A673 (cell line): ENCODE data around the gene GEMIN4. TPM values are rescaled to one million over a fixed set of nuclear protein-coding genes. Genes with fewer than 3 reads are reported as not detected.
A peak's percentile ranks its signal among the peaks of the same experiment; 100 is the strongest.

Experiments used
- BruUV-seq: library from RNA; stranded (reverse); fragments of 400-500 nt; replicated peaks from 2 replicates; lab custom pipeline; 2021; lab: Mats Ljungman, UMichigan
- CTCF ChIA-PET: fragments of 300-600 bp; sonication (Branson Sonifier 250); formaldehyde crosslinking; loops from one replicate; lab custom pipeline; 2022; ENCODE audit warnings: antibody characterized with exemption; lab: Charles Lee
- POLR2A ChIA-PET: fragments of 300-600 bp; sonication (Branson Sonifier 250); formaldehyde crosslinking; loops from one replicate; lab custom pipeline; 2022; ENCODE audit warnings: antibody characterized with exemption; ENCODE audit not compliant: low non-redundant PET; lab: Charles Lee
- DNase-seq: peaks from one replicate; pipeline ENCODE4 v3.0.0-alpha.2; 2015; ENCODE audit warnings: low spot score
- H3K27ac ChIP-seq: fragments of 200-600 bp; sonication (generic); 2 replicates; pipeline ENCODE4 v1.5.1; 2016; ENCODE audit warnings: mixed run types, low read depth, mild to moderate bottlenecking, mixed read lengths, antibody characterized with exemption, low read length; ENCODE audit not compliant: poor library complexity, severe bottlenecking
- H3K27me3 ChIP-seq: fragments of 200-600 bp; sonication (generic); replicated peaks from 2 replicates; pipeline ENCODE4 v1.6.1; 2017; ENCODE audit warnings: mixed run types, low read depth, mild to moderate bottlenecking, mixed read lengths, antibody characterized with exemption, low read length; ENCODE audit not compliant: insufficient read depth, poor library complexity
- H3K36me3 ChIP-seq: fragments of 200-600 bp; sonication (generic); 2 replicates; pipeline ENCODE4 v1.6.1; 2016; ENCODE audit warnings: mixed run types, mild to moderate bottlenecking, mixed read lengths, antibody characterized with exemption, low read length; ENCODE audit not compliant: insufficient read depth, poor library complexity, severe bottlenecking
- H3K4me1 ChIP-seq: fragments of 200-600 bp; sonication (generic); 2 replicates; pipeline ENCODE4 v1.6.1; 2017; ENCODE audit warnings: mixed run types, mild to moderate bottlenecking, mixed read lengths, antibody characterized with exemption, low read length; ENCODE audit not compliant: insufficient read depth, poor library complexity, severe bottlenecking
- H3K4me3 ChIP-seq: fragments of 200-600 bp; sonication (generic); 2 replicates; pipeline ENCODE4 v1.5.1; 2016; ENCODE audit warnings: low read depth, mixed run types, mild to moderate bottlenecking, mixed read lengths, low read length; ENCODE audit not compliant: poor library complexity, severe bottlenecking
- H3K9me3 ChIP-seq: fragments of 200-600 bp; sonication (generic); 2 replicates; pipeline ENCODE4 v1.6.1; 2016; ENCODE audit warnings: mixed run types, low read depth, mild to moderate bottlenecking, mixed read lengths, antibody characterized with exemption, low read length; ENCODE audit not compliant: poor library complexity, severe bottlenecking
- CTCF ChIP-seq: fragments of 300-800, 200-600 bp; sonication (generic); conservative IDR thresholded peaks from 2 replicates; pipeline ENCODE4 v1.5.1; 2017; ENCODE audit warnings: low read depth, mild to moderate bottlenecking, antibody characterized with exemption, low read length, moderate library complexity, mixed read lengths
- EZH2 ChIP-seq: fragments of 200-600 bp; sonication (generic); IDR thresholded peaks from 2 replicates; pipeline ENCODE4 v1.6.1; 2017; ENCODE audit warnings: borderline replicate concordance, low read depth, mild to moderate bottlenecking, mixed read lengths, antibody characterized with exemption, low read length; ENCODE audit not compliant: poor library complexity, severe bottlenecking
- intact Hi-C: fragments of 100-400 bp; cut with micrococcal nuclease; formaldehyde crosslinking; loops from one replicate; pipeline ENCODE4 v1.10.0; 2022; ENCODE audit not compliant: unreplicated experiment
- total RNA-seq: library from RNA; stranded (reverse); gene quantifications from 2 replicates; pipeline ENCODE4 v1.2.3, GENCODE V29; 2021

GEMIN4 gene
- total RNA-seq, 1 experiment from 2014 or later: 58.7 TPM

DNA sequence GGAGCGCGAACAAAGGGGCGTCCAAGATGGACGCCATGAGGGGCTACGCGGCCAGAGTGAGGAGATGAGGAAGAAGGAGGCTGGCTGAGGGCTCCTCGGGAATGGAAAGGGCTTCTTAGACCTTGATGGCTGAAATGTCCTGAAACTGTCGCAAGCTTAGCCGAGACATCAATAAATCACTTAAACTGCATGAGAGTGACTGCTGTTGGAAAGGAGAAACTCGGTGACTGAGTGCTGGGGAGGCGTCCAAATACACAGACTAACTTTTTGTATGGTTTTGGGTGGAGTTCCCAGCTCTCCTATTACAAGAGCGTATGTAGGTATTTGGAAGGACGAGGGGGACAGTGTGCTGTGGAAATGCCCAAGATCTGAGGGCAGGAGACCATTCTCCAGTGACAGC, 1.4 kb upstream of the GEMIN4 start:
- Histone ChIP-seq H3K4me3 (no peak overlapping the region), H3K36me3 (peaks cover 18% of the 10 kb centered on the region), H3K4me1 (peaks cover 5% of the 10 kb centered on the region), H3K27ac (no peak overlapping the region), H3K27me3 (no peaks in the 10 kb centered on the region), H3K9me3 (no peaks in the 10 kb centered on the region)
- TF ChIP-seq CTCF (no peak), EZH2 (no peak)
- CTCF ChIA-PET: interaction anchor here (1.4 kb wide), 1 partner anchor 341 kb away, joined by 8 read pairs; no protein-coding TSS in a partner anchor
- POLR2A ChIA-PET: no interaction called here
- intact Hi-C loops: no loop called here
- BruUV-seq: TSS peak; percentile 29
- no peak for DNase-seq

DNA sequence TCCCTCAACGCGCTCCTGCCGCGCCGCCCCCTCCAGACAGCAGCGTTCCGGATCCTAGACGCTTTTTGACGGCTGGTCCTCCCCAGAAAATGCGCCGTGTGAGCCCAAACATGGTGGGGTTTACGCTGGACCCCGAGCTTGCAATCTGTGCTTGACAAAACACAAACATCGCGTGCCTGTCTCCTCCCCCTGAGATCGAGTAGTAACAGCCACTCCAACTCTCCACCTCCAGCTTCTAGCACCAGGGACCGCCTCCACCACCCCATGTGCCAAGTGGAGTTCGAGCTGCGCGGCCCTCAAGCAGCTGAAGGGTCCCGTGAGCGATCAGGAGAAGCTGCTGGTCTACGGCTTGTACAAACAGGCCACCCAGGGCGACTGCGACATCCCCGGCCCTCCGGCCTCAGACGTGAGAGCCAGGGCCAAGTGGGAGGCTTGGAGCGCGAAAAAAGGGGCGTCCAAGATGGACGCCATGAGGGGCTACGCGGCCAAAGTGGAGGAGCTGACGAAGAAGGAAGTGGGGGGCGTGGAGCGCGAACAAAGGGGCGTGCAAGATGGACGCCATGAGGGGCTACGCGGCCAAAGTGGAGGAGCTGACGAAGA, 656 bp upstream of the GEMIN4 start:
- Histone ChIP-seq H3K4me3 (peak overlapping the region; percentile 80), H3K9me3 (no peaks in the 10 kb centered on the region), H3K27ac (peak overlapping the region; percentile 96), H3K4me1 (peaks cover 5% of the 10 kb centered on the region), H3K27me3 (no peaks in the 10 kb centered on the region), H3K36me3 (peaks cover 18% of the 10 kb centered on the region)
- intact Hi-C loops: no loop called here
- CTCF ChIA-PET: interaction anchor here (0.6 to 1.4 kb wide), 6 partner anchors 35 to 341 kb away, joined by 3 to 8 read pairs (median 6); partner anchors contain the start of gene TIMM22
- DNase-seq: peak; percentile 76
- TF ChIP-seq EZH2 (no peak), CTCF (no peak)
- BruUV-seq: no TSS peak
- POLR2A ChIA-PET: no interaction called here

DNA sequence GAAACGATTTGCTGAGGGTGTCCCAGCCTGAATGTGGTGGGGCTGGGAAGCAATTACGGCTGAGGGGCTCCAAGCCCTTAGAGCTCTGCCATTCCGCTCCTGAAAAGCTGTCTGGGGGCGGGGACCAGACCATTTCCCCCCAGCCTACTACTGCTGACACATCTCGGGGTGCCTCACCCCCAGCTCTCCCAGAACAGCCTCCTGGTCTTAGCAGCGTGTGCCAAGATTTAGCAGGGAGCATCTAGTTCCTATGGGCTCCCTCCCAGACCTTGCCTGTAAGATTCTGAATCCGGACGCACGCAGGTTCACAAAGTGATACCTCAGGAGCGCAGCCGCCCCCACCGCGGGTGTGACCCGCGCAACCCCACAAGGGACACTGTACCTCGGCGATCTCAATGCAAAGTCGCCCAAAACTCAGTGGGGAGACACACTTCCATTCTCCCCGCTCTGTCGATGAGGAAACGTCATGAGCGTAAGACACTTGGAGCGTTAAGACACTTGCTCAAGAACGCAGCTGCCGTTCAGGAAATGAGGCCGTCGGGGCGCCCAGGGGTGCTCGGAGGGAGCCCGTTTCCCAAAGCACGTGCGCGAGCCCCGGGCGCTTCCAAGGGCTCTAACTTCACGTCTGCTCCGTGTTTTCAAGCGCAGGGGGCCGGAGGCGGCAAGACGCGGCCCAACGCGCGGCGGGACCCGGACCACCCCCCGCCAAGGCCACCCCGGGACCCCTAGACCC, 629 bp downstream of the GEMIN4 start:
- Histone ChIP-seq H3K36me3 (peaks cover 20% of the 10 kb centered on the region), H3K27me3 (no peaks in the 10 kb centered on the region), H3K9me3 (no peaks in the 10 kb centered on the region), H3K4me3 (peak overlapping the region; percentile 80), H3K27ac (peak overlapping the region; percentile 96), H3K4me1 (peaks cover 5% of the 10 kb centered on the region)
- ChIA-PET POLR2A (interaction anchor here (0.5 kb wide), 1 partner anchor 329 kb away, joined by 3 read pairs; no protein-coding TSS in a partner anchor), CTCF (interaction anchor here (0.6 to 1.2 kb wide), 3 partner anchors 214 to 245 kb away, joined by 3 to 6 read pairs (median 4); partner anchors contain the start of gene TIMM22)
- TF ChIP-seq EZH2 (no peak), CTCF (no peak)
- intact Hi-C loops: no loop called here
- peak; percentile 66 for DNase-seq
- BruUV-seq: TSS peak; percentile 41
